Kidney epithelial cell (primary cell): ENCODE results near the gene C14orf180. TPM values are rescaled to one million over a fixed set of nuclear protein-coding genes. Genes with fewer than 3 reads are reported as not detected.

Experiments used
- DNase-seq: peaks from one replicate; pipeline ENCODE4 v3.0.0-alpha.2; 2010; ENCODE audit warnings: low read depth
- H3K27me3 ChIP-seq: 2 replicates; pipeline ENCODE4 v1.6.0; 2011; ENCODE audit warnings: low read length; ENCODE audit not compliant: control insufficient read depth, insufficient read depth
- H3K36me3 ChIP-seq: 2 replicates; pipeline ENCODE4 v1.5.1; 2011; ENCODE audit warnings: low read length; ENCODE audit not compliant: control insufficient read depth, insufficient read depth
- H3K4me3 ChIP-seq: 2 replicates; pipeline ENCODE4 v1.5.1; 2011; ENCODE audit warnings: low read depth, mild to moderate bottlenecking, control low read depth, low read length
- CTCF ChIP-seq: IDR thresholded peaks from 2 replicates; pipeline ENCODE4 v1.5.1; 2011; ENCODE audit warnings: mild to moderate bottlenecking, moderate library complexity, low read length, control low read depth, inconsistent platforms; ENCODE audit not compliant: insufficient read depth, poor library complexity, severe bottlenecking
- total RNA-seq: library from RNA; depleted of rRNA; stranded (reverse); fragments of >200 nt; gene quantifications from 2 replicates; pipeline ENCODE4 v1.2.3, GENCODE V29; 2015

The C14orf180 gene
- total RNA-seq, 1 donor from 2014 or later, result not detected

- DNase-seq, result no peak
- Histone ChIP-seq H3K4me3 (no peak overlapping the region), H3K27me3 (peaks cover 36% of the 10 kb centered on the region), H3K36me3 (no peaks in the 10 kb centered on the region)
- TF ChIP-seq CTCF, result no peak
Measured at GRCh38 chr14:104556256-104557021, 23.1 kb upstream of the C14orf180 start.

GRCh38 chr14:104557086-104557485 lies 22.5 kb upstream of the C14orf180 start:
- no peak for DNase-seq
- no peak for TF ChIP-seq CTCF
- Histone ChIP-seq H3K36me3 (no peaks in the 10 kb centered on the region), H3K4me3 (no peak overlapping the region), H3K27me3 (peaks cover 40% of the 10 kb centered on the region)

DNA sequence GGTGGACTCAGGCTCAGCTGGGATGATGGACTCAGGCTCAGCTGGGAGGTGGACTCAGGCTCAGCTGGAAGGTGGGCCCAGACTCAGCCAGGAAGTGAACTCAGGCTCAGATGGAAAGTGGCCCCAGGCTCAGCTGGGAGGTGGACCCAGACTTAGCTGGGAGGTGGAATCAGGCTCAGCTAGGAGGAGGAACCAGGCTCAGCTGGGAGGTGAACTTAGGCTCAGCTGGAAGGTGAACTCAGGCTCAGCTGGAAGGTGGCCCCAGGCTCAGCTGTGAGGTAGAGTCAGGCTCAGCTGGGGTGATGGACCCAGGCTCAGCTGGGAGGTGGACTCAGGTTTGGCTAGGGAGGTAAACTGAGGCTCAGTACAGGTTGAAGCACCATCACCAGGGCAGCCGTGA lies 21.8 kb upstream of the C14orf180 start:
- Histone ChIP-seq H3K4me3 (no peak overlapping the region), H3K36me3 (no peaks in the 10 kb centered on the region), H3K27me3 (peaks cover 47% of the 10 kb centered on the region)
- DNase-seq, result no peak
- no peak for TF ChIP-seq CTCF

DNA sequence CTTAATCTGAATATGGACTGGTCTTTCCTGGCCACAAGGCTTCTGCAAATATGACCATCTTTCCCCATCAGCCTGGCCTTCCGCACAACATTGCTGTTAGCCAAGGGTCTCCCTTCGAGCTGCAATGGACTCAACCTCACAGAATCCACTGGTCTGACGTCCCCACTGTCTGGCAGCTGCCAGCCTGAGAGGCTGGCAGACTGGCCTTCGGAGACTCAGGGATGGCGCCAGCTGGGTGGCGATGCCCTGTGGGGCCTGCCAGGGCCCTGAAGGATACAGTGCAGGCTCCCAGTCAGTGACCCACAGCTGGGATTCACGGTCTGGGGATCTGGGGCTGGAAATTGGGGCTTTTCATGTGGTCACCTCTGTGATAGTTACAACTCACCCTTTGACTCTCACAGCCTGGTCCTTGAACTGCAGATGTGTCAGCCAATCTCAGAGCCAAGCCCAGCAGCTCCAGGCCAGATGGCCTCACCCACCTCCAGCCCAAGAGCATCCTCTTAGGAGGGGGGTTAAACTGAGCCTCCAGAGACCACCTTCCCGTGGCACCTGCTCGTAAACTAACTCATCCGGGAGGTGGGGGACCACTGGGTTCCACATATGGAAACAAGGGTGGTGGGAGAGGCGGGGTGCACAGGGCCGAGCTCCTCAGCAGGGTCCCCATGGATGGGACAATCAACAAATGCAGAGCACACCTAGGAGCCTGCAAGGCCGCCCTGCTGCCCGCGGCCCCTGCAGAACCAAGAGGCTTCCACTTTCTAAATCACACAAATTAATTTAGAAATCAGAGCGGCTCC lies 21.1 kb upstream of the C14orf180 start:
- Histone ChIP-seq H3K27me3 (peaks cover 52% of the 10 kb centered on the region), H3K36me3 (no peaks in the 10 kb centered on the region), H3K4me3 (no peak overlapping the region)
- DNase-seq, result no peak
- TF ChIP-seq CTCF, result no peak

DNA sequence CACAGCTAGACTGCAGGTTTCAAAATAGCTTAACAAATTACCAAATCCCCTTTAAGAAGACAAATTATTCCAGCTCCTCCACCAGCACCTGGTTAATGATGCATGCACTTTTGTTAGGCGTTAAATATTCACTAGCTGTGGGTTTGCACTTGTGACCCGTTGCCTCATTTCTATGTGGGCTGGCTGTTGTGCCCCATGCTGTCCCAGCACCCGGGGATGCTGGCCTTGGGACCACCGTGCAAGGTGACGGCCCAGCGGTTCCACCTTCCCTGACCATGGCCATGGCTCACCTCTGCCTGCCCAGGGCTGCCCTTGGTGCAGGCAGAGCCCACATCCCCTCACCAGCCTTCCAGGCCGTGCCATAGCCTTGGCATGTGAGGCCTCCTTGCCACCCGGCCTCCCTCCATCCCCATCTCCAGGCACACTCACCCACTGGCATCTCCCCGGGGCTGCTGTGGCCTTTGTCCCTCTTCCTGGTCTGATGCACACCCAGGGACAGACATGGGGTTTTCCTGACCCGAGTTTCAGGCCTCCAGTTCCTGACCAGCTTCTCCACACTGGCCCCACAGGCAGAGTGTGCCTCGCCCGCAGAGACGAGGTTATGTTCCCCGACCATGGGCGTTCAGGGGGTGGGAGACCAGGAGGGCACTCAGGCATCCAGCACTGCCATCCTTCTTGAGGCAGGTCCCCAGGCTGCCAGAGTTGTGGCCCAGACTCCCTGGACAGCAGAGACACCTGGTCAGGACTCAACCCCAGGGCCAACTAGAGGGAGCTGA lies 20.3 kb upstream of the C14orf180 start:
- DNase-seq, result peak; percentile 10

More for the DNA sequence above, 20.3 kb upstream of the C14orf180 start:
- Histone ChIP-seq H3K36me3 (no peaks in the 10 kb centered on the region), H3K4me3 (no peak overlapping the region), H3K27me3 (peaks cover 58% of the 10 kb centered on the region)
- no peak for TF ChIP-seq CTCF
